Esophagus muscularis mucosa (tissue), 4 donors: ENCODE measurements around the gene TGDS. TPM values are rescaled to one million over a fixed set of nuclear protein-coding genes. Genes with fewer than 3 reads are reported as not detected.

Source experiments
- DNase-seq: peaks from one replicate; pipeline ENCODE4 v3.0.0-alpha.2; 2017; ENCODE audit errors: extremely low spot score
- H3K27ac ChIP-seq, 4 donors: fragments of 200-600 bp; sonication (generic); replicated peaks in 1 of 4; 1 replicate in 3 of 4; 2 replicates in 1 of 4; pipeline ENCODE4 v1.5.1; 2016 to 2019; ENCODE audit warnings: mild to moderate bottlenecking in 1 of 4
- H3K27me3 ChIP-seq, 4 donors: fragments of 200-600 bp; sonication (generic); one replicate each; pipeline versions ENCODE4 v1.5.1 to v1.6.0; 2016 to 2019
- H3K36me3 ChIP-seq, 4 donors: fragments of 200-600 bp; sonication (generic); one replicate each; pipeline ENCODE4 v1.5.1; 2016 to 2019
- H3K4me1 ChIP-seq, 4 donors: fragments of 200-600 bp; sonication (generic); one replicate each; pipeline ENCODE4 v1.5.1; 2016 to 2019
- H3K4me3 ChIP-seq, 4 donors: fragments of 200-600 bp; sonication (generic); 1 replicate in 2 of 4; 2 replicates in 2 of 4; pipeline ENCODE4 v1.5.1; 2016 to 2019; ENCODE audit warnings: mild to moderate bottlenecking in 4 of 4, moderate library complexity in 1 of 4
- H3K9me3 ChIP-seq, 4 donors: fragments of 200-600 bp; sonication (generic); 1 replicate in 3 of 4; 2 replicates in 1 of 4; pipeline ENCODE4 v1.5.1; 2016 to 2019
- EP300 ChIP-seq: sonication (generic); formaldehyde crosslinking; IDR thresholded peaks from one replicate; pipeline ENCODE4 v1.6.1; 2017; ENCODE audit warnings: antibody characterized with exemption
- POLR2A ChIP-seq: fragments of 450-650 bp; IDR thresholded peaks from one replicate; pipeline ENCODE4 v1.6.1; 2017; ENCODE audit warnings: antibody characterized with exemption, moderate library complexity, mild to moderate bottlenecking, low read depth
- POLR2AphosphoS5 ChIP-seq, 2 donors: sonication (generic); formaldehyde crosslinking; IDR thresholded peaks; one replicate each; pipeline ENCODE4 v1.6.1; 2017; ENCODE audit warnings: antibody characterized with exemption in 2 of 2
- WGBS: methylation state at CpG from one replicate; pipeline ENCODE4 v1.1.5; 2018; 5-methylcytosine and 5-hydroxymethylcytosine counted together
- intact Hi-C: fragments of 100-400 bp; cut with DNase I; formaldehyde crosslinking; loops from one replicate; pipeline ENCODE4 v1.15.1; 2023
- total RNA-seq, 4 donors: library from RNA; depleted of rRNA; stranded (reverse); fragments of >200 nt; gene quantifications; one replicate each; pipeline versions ENCODE4 v1.1.0 to v1.2.1, GENCODE V29; 2016
- TF ChIP-seq, protein P1 (sequence below), 3 experiments: fragments of 200-600 bp in 2 of 3; fragments of 450-650 bp in 1 of 3; sonication (generic) in 2 of 3; IDR thresholded peaks; one replicate each; pipeline ENCODE4 v1.5.1; 2017 to 2019; ENCODE audit warnings: antibody characterized with exemption in 3 of 3, mild to moderate bottlenecking in 2 of 3, moderate library complexity in 1 of 3

The TGDS gene
- total RNA-seq, 4 donors from 2014 or later: 3.7 to 7.5 (median 6.2) TPM

DNA sequence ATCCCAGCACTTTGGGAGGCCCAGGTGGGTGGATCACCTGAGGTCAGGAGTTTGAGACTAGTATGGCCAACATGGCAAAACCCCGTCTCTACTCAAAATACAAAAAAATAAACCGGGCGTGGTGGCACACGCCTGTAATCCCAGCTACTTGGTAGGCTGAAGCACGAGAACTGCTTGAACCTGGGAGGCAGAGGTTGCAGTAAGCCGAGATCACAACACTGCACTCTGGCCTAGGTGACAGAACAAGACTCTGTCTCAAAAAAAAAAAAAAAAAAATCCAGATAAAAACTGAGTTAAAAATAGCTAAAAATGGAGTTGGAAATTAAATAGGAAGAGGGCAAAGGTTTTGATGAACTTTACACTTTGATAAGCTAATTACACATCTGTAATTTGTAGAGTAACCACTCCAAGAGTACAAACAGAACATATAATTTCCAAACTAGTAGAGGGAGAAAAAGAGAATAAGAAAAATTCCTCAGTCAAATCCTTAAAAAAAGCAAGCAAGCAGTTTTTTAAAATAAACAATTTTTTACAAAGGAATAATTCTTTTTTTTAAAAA lies 10.3 kb downstream of the TGDS start:
- intact Hi-C loops: no loop called here

DNA sequence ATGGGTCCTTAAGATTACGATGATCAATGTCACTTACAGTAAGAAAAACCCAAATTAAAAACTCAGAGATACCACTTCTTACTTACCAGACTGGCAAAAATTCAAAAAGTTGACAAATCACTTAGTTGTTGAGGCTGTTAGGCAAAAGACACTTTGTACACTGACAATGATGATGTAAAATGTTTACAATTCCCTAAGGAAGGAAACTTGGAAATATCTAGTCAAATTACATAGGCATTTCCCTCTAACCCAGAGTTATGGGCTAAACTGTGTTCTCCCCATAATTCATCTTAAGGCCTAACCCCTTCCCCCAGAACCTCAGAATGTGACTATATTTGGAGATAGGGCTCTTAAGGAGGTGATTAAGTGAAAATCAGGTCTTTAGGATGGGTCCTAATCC lies 12.0 kb downstream of the TGDS start:
- H3K27me3 ChIP-seq: no peaks in the 10 kb centered on the region
- H3K36me3 ChIP-seq: peaks cover 30 to 70% (median 44%) of the 10 kb centered on the region in 4 donors
- H3K4me3 ChIP-seq: no peak overlapping the region
- no peaks in the 10 kb centered on the region for H3K4me1 ChIP-seq
- H3K27ac ChIP-seq: no peak overlapping the region
- WGBS: 97% methylated on average over 1 of the region's 1 CpG
- no peak for DNase-seq
- H3K9me3 ChIP-seq: no peaks in the 10 kb centered on the region
- intact Hi-C loops: no loop called here
- no peak for TF ChIP-seq POLR2A
- no peak for TF ChIP-seq EP300
- no peak for TF ChIP-seq POLR2AphosphoS5 (IDR thresholded peaks at IDR 0.05)
- TF ChIP-seq, protein P1, sequence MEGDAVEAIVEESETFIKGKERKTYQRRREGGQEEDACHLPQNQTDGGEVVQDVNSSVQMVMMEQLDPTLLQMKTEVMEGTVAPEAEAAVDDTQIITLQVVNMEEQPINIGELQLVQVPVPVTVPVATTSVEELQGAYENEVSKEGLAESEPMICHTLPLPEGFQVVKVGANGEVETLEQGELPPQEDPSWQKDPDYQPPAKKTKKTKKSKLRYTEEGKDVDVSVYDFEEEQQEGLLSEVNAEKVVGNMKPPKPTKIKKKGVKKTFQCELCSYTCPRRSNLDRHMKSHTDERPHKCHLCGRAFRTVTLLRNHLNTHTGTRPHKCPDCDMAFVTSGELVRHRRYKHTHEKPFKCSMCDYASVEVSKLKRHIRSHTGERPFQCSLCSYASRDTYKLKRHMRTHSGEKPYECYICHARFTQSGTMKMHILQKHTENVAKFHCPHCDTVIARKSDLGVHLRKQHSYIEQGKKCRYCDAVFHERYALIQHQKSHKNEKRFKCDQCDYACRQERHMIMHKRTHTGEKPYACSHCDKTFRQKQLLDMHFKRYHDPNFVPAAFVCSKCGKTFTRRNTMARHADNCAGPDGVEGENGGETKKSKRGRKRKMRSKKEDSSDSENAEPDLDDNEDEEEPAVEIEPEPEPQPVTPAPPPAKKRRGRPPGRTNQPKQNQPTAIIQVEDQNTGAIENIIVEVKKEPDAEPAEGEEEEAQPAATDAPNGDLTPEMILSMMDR (IDR thresholded peaks at IDR 0.05): no peak

More for the DNA sequence above, 10.3 kb downstream of the TGDS start:
- WGBS: 98% methylated on average over 6 of the region's 6 CpGs
- no peak for DNase-seq
- Histone ChIP-seq H3K27ac (no peak overlapping the region), H3K4me3 (no peak overlapping the region), H3K4me1 (no peaks in the 10 kb centered on the region), H3K36me3 (peaks cover 18 to 65% (median 32%) of the 10 kb centered on the region in 4 donors), H3K9me3 (no peaks in the 10 kb centered on the region), H3K27me3 (no peaks in the 10 kb centered on the region)
- TF ChIP-seq POLR2AphosphoS5 (IDR thresholded peaks at IDR 0.05): no peak
- TF ChIP-seq POLR2A: no peak
- TF ChIP-seq EP300: no peak

DNA sequence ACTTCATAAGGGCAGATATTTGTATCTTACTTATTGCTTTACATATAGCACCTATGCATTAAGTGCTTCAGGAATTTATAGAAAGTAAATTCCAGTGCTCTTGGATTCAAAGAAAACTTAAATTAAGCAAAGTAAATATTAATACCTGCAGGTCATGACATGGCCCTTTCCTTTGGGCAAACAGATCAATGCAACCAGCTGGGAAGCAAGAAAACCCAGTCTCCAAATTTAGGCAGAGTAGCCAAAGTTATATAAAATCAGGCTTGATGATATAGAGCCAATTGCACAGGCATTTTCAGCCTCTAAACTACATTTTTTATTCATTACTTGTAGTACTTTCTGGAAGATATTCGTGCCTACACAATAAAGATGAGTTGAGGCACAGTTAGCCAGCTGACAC lies 16.9 kb downstream of the TGDS start:
- no peaks in the 10 kb centered on the region for H3K27me3 ChIP-seq
- H3K9me3 ChIP-seq: no peaks in the 10 kb centered on the region
- TF ChIP-seq, protein P1 (IDR thresholded peaks at IDR 0.05): no peak
- no peak for TF ChIP-seq POLR2A
- no peak for TF ChIP-seq POLR2AphosphoS5 (IDR thresholded peaks at IDR 0.05)
- no peak for TF ChIP-seq EP300
- H3K4me1 ChIP-seq: no peaks in the 10 kb centered on the region
- DNase-seq: no peak
- 53% methylated on average over 1 of the region's 1 CpG for WGBS
- intact Hi-C loops: no loop called here
- peaks cover 56 to 93% (median 72%) of the 10 kb centered on the region in 4 donors for H3K36me3 ChIP-seq
- no peak overlapping the region for H3K4me3 ChIP-seq
- no peak overlapping the region for H3K27ac ChIP-seq

DNA sequence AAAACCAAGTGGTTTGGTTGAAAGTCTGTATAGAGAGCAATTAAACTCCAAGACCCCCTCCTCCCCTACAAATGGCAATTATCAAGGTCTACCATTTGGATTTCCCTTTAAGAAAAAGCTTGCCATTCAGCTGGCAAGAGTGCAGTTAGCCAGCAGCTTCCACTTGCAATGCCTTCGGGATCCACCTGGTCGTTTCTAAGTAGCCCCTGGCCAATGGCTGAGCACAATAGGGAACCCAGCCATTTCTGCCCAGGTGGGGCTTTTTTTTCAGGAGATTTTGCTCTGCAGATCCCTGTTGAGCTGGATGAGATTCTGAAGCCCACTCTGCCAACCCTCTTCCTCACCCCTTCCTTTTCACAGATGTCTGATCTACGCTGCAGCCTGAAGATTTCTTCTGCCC lies 26.3 kb downstream of the TGDS start:
- H3K9me3 ChIP-seq: no peaks in the 10 kb centered on the region
- H3K27ac ChIP-seq: no peak overlapping the region
- intact Hi-C loops: no loop called here
- TF ChIP-seq POLR2A (no peak), EP300 (no peak), POLR2AphosphoS5 (IDR thresholded peaks at IDR 0.05) (no peak)
- TF ChIP-seq, protein P1 (IDR thresholded peaks at IDR 0.05): no peak
- H3K4me3 ChIP-seq: no peak overlapping the region
- 93% methylated on average over 3 of the region's 3 CpGs for WGBS
- H3K36me3 ChIP-seq: peaks cover 19 to 54% (median 46%) of the 10 kb centered on the region in 4 donors
- no peaks in the 10 kb centered on the region for H3K4me1 ChIP-seq
- no peaks in the 10 kb centered on the region for H3K27me3 ChIP-seq
- no peak for DNase-seq

DNA sequence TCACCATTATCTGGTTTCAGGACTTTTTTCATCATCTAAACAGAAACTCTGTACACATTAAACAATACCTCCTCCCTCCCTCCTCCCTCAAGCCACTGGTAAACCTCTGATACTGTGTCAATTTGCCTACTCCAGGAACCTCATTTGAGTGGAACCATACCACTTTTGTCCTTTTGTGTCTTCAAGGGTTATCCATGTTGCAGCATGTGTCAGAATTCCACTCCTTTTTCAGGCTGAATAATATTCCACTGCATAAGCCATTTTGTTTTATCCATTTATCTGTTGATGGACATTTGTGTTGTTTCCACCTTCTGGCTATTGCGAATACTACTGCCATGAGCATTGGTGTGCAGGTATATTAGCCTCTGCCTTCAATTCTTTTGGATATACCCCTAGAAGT lies 27.5 kb downstream of the TGDS start:
- Histone ChIP-seq H3K27me3 (no peaks in the 10 kb centered on the region), H3K9me3 (no peaks in the 10 kb centered on the region), H3K27ac (no peak overlapping the region), H3K4me3 (no peak overlapping the region), H3K36me3 (peaks cover 14 to 45% (median 36%) of the 10 kb centered on the region in 4 donors), H3K4me1 (no peaks in the 10 kb centered on the region)
- TF ChIP-seq, protein P1 (IDR thresholded peaks at IDR 0.05): no peak
- DNase-seq: no peak
- intact Hi-C loops: no loop called here
- WGBS: 100% methylated on average over 1 of the region's 1 CpG
